Neural progenitor cell (in vitro differentiated cells): ENCODE measurements around the gene EEIG1.

Source experiments
- EZH2 ChIP-seq: fragments of 200-600 bp; sonication (generic); IDR thresholded peaks from 2 replicates; pipeline ENCODE4 v1.6.1; 2017; ENCODE audit warnings: antibody characterized with exemption, mild to moderate bottlenecking, moderate library complexity
- EZH2phosphoT487 ChIP-seq: fragments of 200-600 bp; sonication (generic); IDR thresholded peaks from 2 replicates; pipeline ENCODE4 v1.6.1; 2017; ENCODE audit warnings: antibody characterized with exemption
- TF ChIP-seq, protein P1 (sequence below): fragments of 200-600 bp; sonication (generic); IDR thresholded peaks from 2 replicates; pipeline ENCODE4 v1.5.1; 2017; ENCODE audit warnings: antibody characterized with exemption, mild to moderate bottlenecking

DNA sequence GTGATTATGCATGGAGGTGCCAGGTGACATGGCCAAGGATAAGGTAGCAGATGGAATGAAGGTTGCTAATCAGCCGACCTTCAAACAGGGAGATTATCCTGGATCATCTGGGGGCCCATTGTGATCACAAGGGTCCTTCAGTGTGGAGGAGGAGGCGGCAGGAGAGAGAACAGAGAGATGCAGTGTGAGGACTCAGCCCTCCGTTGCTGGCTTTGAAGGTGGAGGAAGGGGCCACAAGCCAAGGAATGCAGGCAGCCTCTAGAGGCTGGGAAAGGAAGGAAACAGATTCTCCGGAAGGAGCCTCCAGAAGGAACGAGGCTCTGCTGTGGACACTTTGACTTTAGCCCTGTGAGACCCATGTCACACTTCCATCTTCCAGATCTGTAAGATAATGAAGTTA is 27.4 kb upstream of the EEIG1 start:
- TF ChIP-seq EZH2phosphoT487 (no peak), EZH2 (no peak)
- TF ChIP-seq, protein P1, sequence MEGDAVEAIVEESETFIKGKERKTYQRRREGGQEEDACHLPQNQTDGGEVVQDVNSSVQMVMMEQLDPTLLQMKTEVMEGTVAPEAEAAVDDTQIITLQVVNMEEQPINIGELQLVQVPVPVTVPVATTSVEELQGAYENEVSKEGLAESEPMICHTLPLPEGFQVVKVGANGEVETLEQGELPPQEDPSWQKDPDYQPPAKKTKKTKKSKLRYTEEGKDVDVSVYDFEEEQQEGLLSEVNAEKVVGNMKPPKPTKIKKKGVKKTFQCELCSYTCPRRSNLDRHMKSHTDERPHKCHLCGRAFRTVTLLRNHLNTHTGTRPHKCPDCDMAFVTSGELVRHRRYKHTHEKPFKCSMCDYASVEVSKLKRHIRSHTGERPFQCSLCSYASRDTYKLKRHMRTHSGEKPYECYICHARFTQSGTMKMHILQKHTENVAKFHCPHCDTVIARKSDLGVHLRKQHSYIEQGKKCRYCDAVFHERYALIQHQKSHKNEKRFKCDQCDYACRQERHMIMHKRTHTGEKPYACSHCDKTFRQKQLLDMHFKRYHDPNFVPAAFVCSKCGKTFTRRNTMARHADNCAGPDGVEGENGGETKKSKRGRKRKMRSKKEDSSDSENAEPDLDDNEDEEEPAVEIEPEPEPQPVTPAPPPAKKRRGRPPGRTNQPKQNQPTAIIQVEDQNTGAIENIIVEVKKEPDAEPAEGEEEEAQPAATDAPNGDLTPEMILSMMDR = no peak
